CD14-positive monocyte (primary cell): ENCODE measurements around the gene VCL. TPM values are rescaled to one million over a fixed set of nuclear protein-coding genes. Genes with fewer than 3 reads are reported as not detected.

Source experiments
- DNase-seq, 3 donors: peaks; one replicate each; pipeline ENCODE4 v3.0.0-alpha.2; 2011 to 2022
- H2AFZ ChIP-seq: 2 replicates; pipeline ENCODE4 v1.6.0; 2012; ENCODE audit warnings: mild to moderate bottlenecking, low read depth, low read length, inconsistent platforms; ENCODE audit not compliant: insufficient read depth, poor library complexity, severe bottlenecking
- H3K27ac ChIP-seq, 2 donors: 1 replicate in 1 of 2; 2 replicates in 1 of 2; pipeline ENCODE4 v1.5.1; 2012 to 2013; ENCODE audit warnings: low read length in 2 of 2, control low read depth in 1 of 2, inconsistent platforms in 1 of 2, low read depth in 1 of 2, mild to moderate bottlenecking in 1 of 2
- H3K27me3 ChIP-seq, 2 donors: one replicate each; pipeline versions ENCODE4 v1.6.0 to v1.6.1; 2011 to 2013; ENCODE audit warnings: low read length in 2 of 2; ENCODE audit not compliant: control insufficient read depth in 2 of 2, insufficient read depth in 2 of 2
- H3K36me3 ChIP-seq, 2 donors: replicated peaks in 1 of 2; 1 replicate in 1 of 2; 2 replicates in 1 of 2; pipeline versions ENCODE4 v1.5.1 to v1.6.1; 2012 to 2013; ENCODE audit warnings: low read length in 2 of 2, control low read depth in 1 of 2, inconsistent platforms in 1 of 2, mild to moderate bottlenecking in 1 of 2; ENCODE audit not compliant: insufficient read depth in 2 of 2, control insufficient read depth in 1 of 2
- H3K4me1 ChIP-seq, 2 donors: 1 replicate in 1 of 2; 2 replicates in 1 of 2; pipeline versions ENCODE4 v1.5.1 to v1.6.1; 2012 to 2013; ENCODE audit warnings: low read length in 2 of 2, control low read depth in 1 of 2, inconsistent platforms in 1 of 2, mild to moderate bottlenecking in 1 of 2, moderate library complexity in 1 of 2; ENCODE audit not compliant: insufficient read depth in 2 of 2, control insufficient read depth in 1 of 2
- H3K4me2 ChIP-seq: replicated peaks from 2 replicates; pipeline ENCODE3; 2012; ENCODE audit warnings: low read length, moderate library complexity, mild to moderate bottlenecking; ENCODE audit not compliant: poor library complexity, severe bottlenecking; ENCODE audit errors: extremely low read depth
- H3K4me3 ChIP-seq, 3 experiments: fragments of 200-600 bp in 1 of 3; sonication (generic) in 1 of 3; replicated peaks in 1 of 3; 1 replicate in 2 of 3; 2 replicates in 1 of 3; pipeline ENCODE4 v1.5.1; 2011 to 2013; ENCODE audit warnings: low read length in 3 of 3, mild to moderate bottlenecking in 3 of 3, control low read depth in 2 of 3, low read depth in 2 of 3, inconsistent platforms in 1 of 3, moderate library complexity in 1 of 3
- H3K79me2 ChIP-seq: 2 replicates; pipeline ENCODE4 v1.6.0; 2012; ENCODE audit warnings: mild to moderate bottlenecking, control low read depth, inconsistent platforms, low read length, moderate library complexity; ENCODE audit not compliant: insufficient read depth
- H3K9ac ChIP-seq: 2 replicates; pipeline ENCODE4 v1.6.0; 2017; ENCODE audit warnings: low read length, mild to moderate bottlenecking; ENCODE audit not compliant: insufficient read depth, poor library complexity, severe bottlenecking
- H3K9me3 ChIP-seq, 2 donors: replicated peaks in 1 of 2; 1 replicate in 1 of 2; 2 replicates in 1 of 2; pipeline versions ENCODE4 v1.5.1 to v1.6.1; 2012 to 2013; ENCODE audit warnings: low read length in 2 of 2, control low read depth in 1 of 2; ENCODE audit not compliant: control insufficient read depth in 1 of 2, insufficient read depth in 1 of 2
- H4K20me1 ChIP-seq: 2 replicates; pipeline ENCODE4 v1.6.0; 2012; ENCODE audit warnings: mild to moderate bottlenecking, low read length, control low read depth, moderate library complexity; ENCODE audit not compliant: insufficient read depth
- H3K27ac Mint-ChIP-seq, 7 donors: one replicate each; pipeline ENCODE4 v1.8.0; 2020; ENCODE audit warnings: mild to moderate bottlenecking in 7 of 7, mixed read lengths in 7 of 7, moderate library complexity in 6 of 7, inconsistent platforms in 2 of 7
- H3K27me3 Mint-ChIP-seq, 3 donors: one replicate each; pipeline ENCODE4 v1.8.0; 2021 to 2022; ENCODE audit warnings: low read depth in 3 of 3, mild to moderate bottlenecking in 3 of 3, mixed read lengths in 3 of 3, moderate library complexity in 3 of 3, inconsistent platforms in 1 of 3
- H3K36me3 Mint-ChIP-seq, 2 donors: one replicate each; pipeline ENCODE4 v1.8.0; 2020; ENCODE audit warnings: mixed read lengths in 2 of 2, inconsistent platforms in 1 of 2, mild to moderate bottlenecking in 1 of 2
- H3K4me1 Mint-ChIP-seq: one replicate; pipeline ENCODE4 v1.8.0; 2020; ENCODE audit warnings: mild to moderate bottlenecking, mixed read lengths
- H3K4me3 Mint-ChIP-seq, 2 donors: one replicate each; pipeline ENCODE4 v1.8.0; 2020; ENCODE audit warnings: mild to moderate bottlenecking in 2 of 2, mixed read lengths in 2 of 2, moderate library complexity in 1 of 2
- H3K9me3 Mint-ChIP-seq, 7 donors: one replicate each; pipeline ENCODE4 v1.8.0; 2020 to 2022; ENCODE audit warnings: mixed read lengths in 7 of 7, mild to moderate bottlenecking in 6 of 7, moderate library complexity in 6 of 7, inconsistent platforms in 2 of 7
- WGBS: methylation state at CpG from one replicate; pipeline ENCODE4 v1.1.5; 2013; ENCODE audit warnings: missing lambda C conversion rate; ENCODE audit not compliant: insufficient coverage; 5-methylcytosine and 5-hydroxymethylcytosine counted together
- intact Hi-C, 2 donors: fragments of 100-400 bp; cut with micrococcal nuclease; formaldehyde crosslinking; loops; one replicate each; pipeline versions ENCODE4 v1.15.0 to v1.15.1; 2023
- polyA plus RNA-seq, 3 donors: library from polyadenylated mRNA; depleted of rRNA in 1 of 3; unstranded in 2 of 3; stranded (reverse) in 1 of 3; fragments of 300-500 nt in 2 of 3; fragments of >200 nt in 1 of 3; fragmentation: Illumina TruSeq in 2 of 3; gene quantifications; 1 replicate in 2 of 3; 2 replicates in 1 of 3; pipeline ENCODE4 v1.2.3, GENCODE V29; 2012 to 2021
- TF ChIP-seq, protein P1 (sequence below): fragments of 200-600 bp; IDR thresholded peaks from one replicate; pipeline ENCODE4 v1.8.0; 2022; ENCODE audit warnings: antibody characterized with exemption, mild to moderate bottlenecking

Gene VCL
- polyA plus RNA-seq, 3 donors: 39.1 to 68.4 (median 52.8) TPM

DNA sequence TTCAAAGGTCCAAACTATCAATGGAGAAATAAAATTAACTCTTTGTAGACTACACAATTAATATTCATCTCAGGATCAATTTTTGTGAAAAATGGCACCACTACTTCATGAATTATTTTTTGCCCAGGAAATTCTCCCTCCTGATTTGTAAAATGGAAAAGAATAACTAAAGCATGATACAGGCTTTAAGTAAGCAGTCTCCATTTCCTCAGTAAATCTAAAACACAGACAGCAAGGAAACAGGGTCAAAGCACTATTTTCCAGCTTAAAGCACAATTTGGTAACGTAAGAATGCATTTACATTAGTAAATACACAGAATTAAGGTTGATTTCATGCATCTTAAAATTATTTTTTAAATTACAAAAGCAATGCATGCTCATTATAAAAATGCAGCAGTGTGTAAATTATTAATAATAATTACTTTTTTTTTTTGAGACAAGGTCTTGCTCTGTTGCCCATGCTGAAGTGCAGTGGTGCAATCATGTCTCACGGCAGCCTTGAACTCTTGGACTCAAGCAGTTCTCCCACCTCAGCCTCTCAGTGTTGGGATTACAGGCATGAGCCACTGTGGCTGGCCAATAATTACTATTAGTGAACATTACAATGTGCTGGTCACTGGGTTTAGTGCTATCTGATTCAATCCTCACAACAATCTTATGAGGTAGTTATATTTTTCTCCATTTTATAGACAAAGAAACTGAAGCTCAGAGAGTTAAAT, 26.1 kb upstream of the VCL start:
- no peak overlapping the region for H2AFZ ChIP-seq
- TF ChIP-seq, protein P1, sequence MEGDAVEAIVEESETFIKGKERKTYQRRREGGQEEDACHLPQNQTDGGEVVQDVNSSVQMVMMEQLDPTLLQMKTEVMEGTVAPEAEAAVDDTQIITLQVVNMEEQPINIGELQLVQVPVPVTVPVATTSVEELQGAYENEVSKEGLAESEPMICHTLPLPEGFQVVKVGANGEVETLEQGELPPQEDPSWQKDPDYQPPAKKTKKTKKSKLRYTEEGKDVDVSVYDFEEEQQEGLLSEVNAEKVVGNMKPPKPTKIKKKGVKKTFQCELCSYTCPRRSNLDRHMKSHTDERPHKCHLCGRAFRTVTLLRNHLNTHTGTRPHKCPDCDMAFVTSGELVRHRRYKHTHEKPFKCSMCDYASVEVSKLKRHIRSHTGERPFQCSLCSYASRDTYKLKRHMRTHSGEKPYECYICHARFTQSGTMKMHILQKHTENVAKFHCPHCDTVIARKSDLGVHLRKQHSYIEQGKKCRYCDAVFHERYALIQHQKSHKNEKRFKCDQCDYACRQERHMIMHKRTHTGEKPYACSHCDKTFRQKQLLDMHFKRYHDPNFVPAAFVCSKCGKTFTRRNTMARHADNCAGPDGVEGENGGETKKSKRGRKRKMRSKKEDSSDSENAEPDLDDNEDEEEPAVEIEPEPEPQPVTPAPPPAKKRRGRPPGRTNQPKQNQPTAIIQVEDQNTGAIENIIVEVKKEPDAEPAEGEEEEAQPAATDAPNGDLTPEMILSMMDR: no peak
- H3K9me3 Mint-ChIP-seq: peaks cover 0 to 4% (median 0%) of the 10 kb centered on the region in 7 donors
- H3K4me1 Mint-ChIP-seq: peaks cover 36% of the 10 kb centered on the region
- H3K27ac Mint-ChIP-seq: no peak overlapping the region
- peaks cover 0 to 4% of the 10 kb centered on the region in 2 donors for H3K9me3 ChIP-seq
- intact Hi-C loops: no loop called here
- no peaks in the 10 kb centered on the region for H3K36me3 Mint-ChIP-seq
- no peak overlapping the region for H3K27ac ChIP-seq
- H3K4me3 ChIP-seq: no peak overlapping the region
- H3K27me3 Mint-ChIP-seq: no peaks in the 10 kb centered on the region
- no peaks in the 10 kb centered on the region for H3K36me3 ChIP-seq
- no peaks in the 10 kb centered on the region for H3K27me3 ChIP-seq
- peaks cover 18 to 32% of the 10 kb centered on the region in 2 donors for H3K4me1 ChIP-seq
- DNase-seq: no peak
- no CpG with 5 or more reads among the region's 2 CpGs for whole genome bisulfite sequencing
- no peak overlapping the region for H3K4me2 ChIP-seq
- no peaks in the 10 kb centered on the region for H3K79me2 ChIP-seq
- no peaks in the 10 kb centered on the region for H4K20me1 ChIP-seq
- H3K4me3 Mint-ChIP-seq: no peak overlapping the region
- no peak overlapping the region for H3K9ac ChIP-seq

DNA sequence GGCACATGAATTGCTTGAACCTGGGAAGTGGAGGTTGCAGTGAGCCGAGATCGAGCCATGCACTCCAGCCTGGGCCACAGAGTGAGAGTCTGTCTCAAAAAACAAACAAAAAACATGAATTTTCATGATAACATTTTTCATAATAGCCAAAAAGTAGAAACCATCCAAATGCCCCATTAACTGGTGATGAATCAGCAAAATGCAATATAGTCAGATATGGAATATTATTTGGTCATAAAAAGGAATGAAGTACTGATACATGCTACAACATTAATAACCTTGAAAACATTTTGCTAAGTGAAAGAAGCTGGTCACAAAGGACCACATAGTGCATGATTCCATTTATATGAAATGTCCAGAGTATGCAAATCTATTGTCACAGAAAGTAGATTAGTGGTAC, 24.5 kb upstream of the VCL start:
- Histone ChIP-seq H3K4me2 (no peak overlapping the region), H3K36me3 (no peaks in the 10 kb centered on the region), H4K20me1 (no peaks in the 10 kb centered on the region), H3K9me3 (peaks cover 0 to 4% of the 10 kb centered on the region in 2 donors), H3K4me1 (peaks cover 12 to 24% of the 10 kb centered on the region in 2 donors), H3K27ac (no peak overlapping the region), H2AFZ (no peak overlapping the region), H3K4me3 (no peak overlapping the region), H3K79me2 (no peaks in the 10 kb centered on the region), H3K9ac (no peak overlapping the region), H3K27me3 (no peaks in the 10 kb centered on the region)
- H3K36me3 Mint-ChIP-seq: no peaks in the 10 kb centered on the region
- intact Hi-C loops: no loop called here
- DNase-seq: no peak
- TF ChIP-seq, protein P1: no peak
- no peaks in the 10 kb centered on the region for H3K27me3 Mint-ChIP-seq
- peaks cover 0 to 6% (median 0%) of the 10 kb centered on the region in 7 donors for H3K9me3 Mint-ChIP-seq
- no peak overlapping the region for H3K4me3 Mint-ChIP-seq
- H3K4me1 Mint-ChIP-seq: peaks cover 29% of the 10 kb centered on the region
- WGBS: 100% methylated on average over 1 of the region's 2 CpGs
- no peak overlapping the region for H3K27ac Mint-ChIP-seq
